HCT116 (cell line): ENCODE measurements around the gene CPNE5.

Experiments
- CEBPB ChIP-seq: IDR thresholded peaks from 2 replicates; pipeline ENCODE4 v1.6.1; 2012; ENCODE audit warnings: low read depth
- CTCF ChIP-seq, 3 experiments: fragments of 200-600 bp in 1 of 3; sonication (generic) in 1 of 3; IDR thresholded peaks in 2 of 3; conservative IDR thresholded peaks in 1 of 3; 2 replicates each; pipeline ENCODE4 v1.5.1; 2012 to 2017; ENCODE audit warnings: low read depth in 2 of 3, low read length in 2 of 3, antibody characterized with exemption in 1 of 3, borderline replicate concordance in 1 of 3, control low read depth in 1 of 3, mild to moderate bottlenecking in 1 of 3, mixed read lengths in 1 of 3, mixed run types in 1 of 3, moderate library complexity in 1 of 3; ENCODE audit not compliant: insufficient read depth in 1 of 3
- EZH2phosphoT487 ChIP-seq: fragments of 200-600 bp; IDR thresholded peaks from 2 replicates; pipeline ENCODE4 v1.6.1; 2018; ENCODE audit warnings: antibody characterized with exemption, borderline replicate concordance
- JUND ChIP-seq: IDR thresholded peaks from 2 replicates; pipeline ENCODE4 v1.6.1; 2012
- POLR2A ChIP-seq: IDR thresholded peaks from 2 replicates; pipeline ENCODE4 v1.7.0; 2011; ENCODE audit warnings: borderline replicate concordance; ENCODE audit not compliant: insufficient read depth, insufficient read length; ENCODE audit errors: extremely low read depth
- SIN3A ChIP-seq: IDR thresholded peaks from 2 replicates; pipeline ENCODE4 v1.6.1; 2012; ENCODE audit warnings: low read depth
- ZFX ChIP-seq: fragments of 450-650 bp; IDR thresholded peaks from 2 replicates; pipeline ENCODE4 v1.6.1; 2017
- ZNF274 ChIP-seq: fragments of 200-500 bp; sonication (Bioruptor generic); IDR thresholded peaks from 2 replicates; pipeline ENCODE4 v1.6.1; 2014; ENCODE audit warnings: mild to moderate bottlenecking, low read depth, low read length, inconsistent platforms
- TF ChIP-seq, protein P1 (sequence below): IDR thresholded peaks from 2 replicates; pipeline ENCODE4 v1.6.1; 2012; ENCODE audit warnings: low read depth

GRCh38 chr6:36807750-36808149 lies 31.5 kb downstream of the CPNE5 start:
- TF ChIP-seq CTCF (IDR thresholded peaks at IDR 0.05 in 2 of 3, conservative IDR thresholded peaks at IDR 0.05 in 1 of 3; ENCODE audit: borderline replicate concordance in 1 of 3, insufficient read depth in 1 of 3, low read depth in 2 of 3, low read length in 2 of 3) (no peak), POLR2A (no peak), CEBPB (no peak), ZNF274 (no peak), ZFX (no peak), SIN3A (no peak), EZH2phosphoT487 (no peak), JUND (no peak)
- TF ChIP-seq, protein P1, sequence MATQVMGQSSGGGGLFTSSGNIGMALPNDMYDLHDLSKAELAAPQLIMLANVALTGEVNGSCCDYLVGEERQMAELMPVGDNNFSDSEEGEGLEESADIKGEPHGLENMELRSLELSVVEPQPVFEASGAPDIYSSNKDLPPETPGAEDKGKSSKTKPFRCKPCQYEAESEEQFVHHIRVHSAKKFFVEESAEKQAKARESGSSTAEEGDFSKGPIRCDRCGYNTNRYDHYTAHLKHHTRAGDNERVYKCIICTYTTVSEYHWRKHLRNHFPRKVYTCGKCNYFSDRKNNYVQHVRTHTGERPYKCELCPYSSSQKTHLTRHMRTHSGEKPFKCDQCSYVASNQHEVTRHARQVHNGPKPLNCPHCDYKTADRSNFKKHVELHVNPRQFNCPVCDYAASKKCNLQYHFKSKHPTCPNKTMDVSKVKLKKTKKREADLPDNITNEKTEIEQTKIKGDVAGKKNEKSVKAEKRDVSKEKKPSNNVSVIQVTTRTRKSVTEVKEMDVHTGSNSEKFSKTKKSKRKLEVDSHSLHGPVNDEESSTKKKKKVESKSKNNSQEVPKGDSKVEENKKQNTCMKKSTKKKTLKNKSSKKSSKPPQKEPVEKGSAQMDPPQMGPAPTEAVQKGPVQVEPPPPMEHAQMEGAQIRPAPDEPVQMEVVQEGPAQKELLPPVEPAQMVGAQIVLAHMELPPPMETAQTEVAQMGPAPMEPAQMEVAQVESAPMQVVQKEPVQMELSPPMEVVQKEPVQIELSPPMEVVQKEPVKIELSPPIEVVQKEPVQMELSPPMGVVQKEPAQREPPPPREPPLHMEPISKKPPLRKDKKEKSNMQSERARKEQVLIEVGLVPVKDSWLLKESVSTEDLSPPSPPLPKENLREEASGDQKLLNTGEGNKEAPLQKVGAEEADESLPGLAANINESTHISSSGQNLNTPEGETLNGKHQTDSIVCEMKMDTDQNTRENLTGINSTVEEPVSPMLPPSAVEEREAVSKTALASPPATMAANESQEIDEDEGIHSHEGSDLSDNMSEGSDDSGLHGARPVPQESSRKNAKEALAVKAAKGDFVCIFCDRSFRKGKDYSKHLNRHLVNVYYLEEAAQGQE = no peak
